ENCODE data around the gene VEPH1.

The VEPH1 gene

DNA sequence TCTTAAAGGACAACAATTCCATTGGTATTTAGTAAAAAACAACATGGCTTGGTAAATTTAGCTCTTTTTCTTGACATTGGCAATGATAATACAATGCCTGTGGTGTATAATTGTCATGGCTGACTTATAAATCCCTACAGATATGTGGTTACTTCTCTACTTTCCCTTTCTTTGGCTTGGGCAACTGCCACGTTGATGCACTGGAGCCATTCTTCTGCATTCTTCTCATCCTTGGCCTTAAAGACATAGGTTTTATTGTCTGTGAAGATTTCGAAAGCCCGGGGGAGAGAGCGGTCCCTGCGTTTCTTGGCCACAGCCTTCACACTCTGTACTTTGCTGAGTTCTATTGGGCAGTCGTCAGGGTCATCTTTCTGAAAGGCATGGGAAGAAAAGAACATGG is 242.2 kb downstream of the VEPH1 start:
- in situ Hi-C loops (cut with HindIII; ENCODE audit: low sequenced_read_pairs) = no loop called here
- H3K4me3 ChIP-seq (ENCODE audit: low read depth, low read length) = no peak overlapping the region
- TF ChIP-seq, protein P1, sequence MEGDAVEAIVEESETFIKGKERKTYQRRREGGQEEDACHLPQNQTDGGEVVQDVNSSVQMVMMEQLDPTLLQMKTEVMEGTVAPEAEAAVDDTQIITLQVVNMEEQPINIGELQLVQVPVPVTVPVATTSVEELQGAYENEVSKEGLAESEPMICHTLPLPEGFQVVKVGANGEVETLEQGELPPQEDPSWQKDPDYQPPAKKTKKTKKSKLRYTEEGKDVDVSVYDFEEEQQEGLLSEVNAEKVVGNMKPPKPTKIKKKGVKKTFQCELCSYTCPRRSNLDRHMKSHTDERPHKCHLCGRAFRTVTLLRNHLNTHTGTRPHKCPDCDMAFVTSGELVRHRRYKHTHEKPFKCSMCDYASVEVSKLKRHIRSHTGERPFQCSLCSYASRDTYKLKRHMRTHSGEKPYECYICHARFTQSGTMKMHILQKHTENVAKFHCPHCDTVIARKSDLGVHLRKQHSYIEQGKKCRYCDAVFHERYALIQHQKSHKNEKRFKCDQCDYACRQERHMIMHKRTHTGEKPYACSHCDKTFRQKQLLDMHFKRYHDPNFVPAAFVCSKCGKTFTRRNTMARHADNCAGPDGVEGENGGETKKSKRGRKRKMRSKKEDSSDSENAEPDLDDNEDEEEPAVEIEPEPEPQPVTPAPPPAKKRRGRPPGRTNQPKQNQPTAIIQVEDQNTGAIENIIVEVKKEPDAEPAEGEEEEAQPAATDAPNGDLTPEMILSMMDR (IDR thresholded peaks at IDR 0.05; ENCODE audit: low read depth, low read length, missing control alignments) = no peak
- DNase-seq (ENCODE audit: low read depth) = peak; percentile 85

- DNase-seq (ENCODE audit: low read depth) = no peak
- TF ChIP-seq, protein P1 (IDR thresholded peaks at IDR 0.05; ENCODE audit: low read depth, low read length, missing control alignments) = no peak
- in situ Hi-C loops (cut with HindIII; ENCODE audit: low sequenced_read_pairs) = no loop called here
Measured at GRCh38 chr3:157259825-157260224, 243.4 kb downstream of the VEPH1 start.

DNA sequence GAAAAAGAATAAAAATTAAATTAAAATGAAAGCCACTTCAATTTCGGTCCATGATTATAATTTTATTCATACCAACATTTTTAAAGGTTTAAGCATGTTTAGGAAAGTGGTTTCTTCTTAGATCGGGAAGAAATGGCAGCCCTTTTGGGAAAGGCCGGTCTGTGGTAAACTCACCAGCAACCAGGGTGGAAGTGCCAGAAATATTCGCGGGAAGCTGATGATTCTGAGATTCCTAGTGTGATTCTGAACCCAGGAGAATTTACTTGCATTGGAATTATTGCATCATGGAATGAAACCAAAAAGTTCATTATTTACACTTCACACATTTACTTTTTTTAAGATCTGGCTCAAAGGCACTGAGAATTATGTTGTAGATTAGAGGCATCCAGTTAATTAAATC is 246.1 kb downstream of the VEPH1 start:
- in situ Hi-C loops (cut with HindIII; ENCODE audit: low sequenced_read_pairs) = no loop called here
- TF ChIP-seq, protein P1 (IDR thresholded peaks at IDR 0.05; ENCODE audit: low read depth, low read length, missing control alignments) = no peak
- H3K4me3 ChIP-seq (ENCODE audit: low read depth, low read length) = no peak overlapping the region
- peak; percentile 51 for DNase-seq (ENCODE audit: low read depth)

More at GRCh38 chr3:157259825-157260224, 243.4 kb downstream of the VEPH1 start:
- no peak overlapping the region for H3K4me3 ChIP-seq (ENCODE audit: low read depth, low read length)

- in situ Hi-C loops (cut with HindIII; ENCODE audit: low sequenced_read_pairs) = no loop called here
- TF ChIP-seq, protein P1 (IDR thresholded peaks at IDR 0.05; ENCODE audit: low read depth, low read length, missing control alignments) = no peak
Measured at GRCh38 chr3:157255797-157256196, 247.4 kb downstream of the VEPH1 start.

DNA sequence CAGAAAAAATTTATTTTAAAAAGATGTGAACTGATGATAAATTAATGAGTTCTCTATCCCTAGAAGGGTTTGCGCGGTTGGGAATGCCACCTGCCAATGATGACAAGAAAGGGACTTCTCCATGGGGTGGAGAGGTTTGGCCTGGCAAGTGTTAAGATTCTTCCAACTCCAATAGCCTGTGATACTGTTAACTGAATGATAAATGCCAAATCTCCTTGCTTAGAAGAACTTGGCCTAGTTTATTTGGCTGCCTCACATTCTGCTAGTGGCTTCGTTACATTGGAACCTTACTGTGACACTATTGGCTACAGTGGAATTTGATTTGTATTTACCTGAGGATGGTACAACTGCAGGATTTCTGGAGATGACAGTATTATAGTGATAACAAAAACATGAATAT is 251.5 kb downstream of the VEPH1 start:
- no peak for DNase-seq (ENCODE audit: low read depth)
- TF ChIP-seq, protein P1 (IDR thresholded peaks at IDR 0.05; ENCODE audit: low read depth, low read length, missing control alignments) = no peak
- in situ Hi-C loops (cut with HindIII; ENCODE audit: low sequenced_read_pairs) = no loop called here
- no peak overlapping the region for H3K4me3 ChIP-seq (ENCODE audit: low read depth, low read length)

More at GRCh38 chr3:157255797-157256196, 247.4 kb downstream of the VEPH1 start:
- no peak for DNase-seq (ENCODE audit: low read depth)
- no peak overlapping the region for H3K4me3 ChIP-seq (ENCODE audit: low read depth, low read length)

DNA sequence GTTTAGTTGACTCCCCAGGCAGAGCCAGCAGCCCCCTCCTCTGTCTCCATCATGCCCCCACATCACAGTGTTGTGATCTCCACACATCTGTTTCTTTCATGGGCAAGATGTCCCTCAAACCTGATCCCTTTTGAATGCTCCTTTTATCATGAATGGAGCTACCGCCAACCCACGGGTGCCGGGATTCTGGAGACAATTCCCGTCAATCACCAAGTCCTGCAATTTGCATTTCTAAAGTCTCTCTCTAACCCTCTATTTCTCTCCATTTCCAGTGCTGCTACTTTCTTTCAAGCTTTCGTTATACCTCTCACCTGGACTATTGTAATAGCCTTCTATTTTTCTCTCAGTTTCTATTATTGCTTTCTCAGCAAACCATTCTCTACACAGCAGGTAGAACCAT is 253.6 kb downstream of the VEPH1 start:
- H3K4me3 ChIP-seq (ENCODE audit: low read depth, low read length) = no peak overlapping the region
- TF ChIP-seq, protein P1 (IDR thresholded peaks at IDR 0.05; ENCODE audit: low read depth, low read length, missing control alignments) = no peak
- DNase-seq (ENCODE audit: low read depth) = no peak
- in situ Hi-C loops (cut with HindIII; ENCODE audit: low sequenced_read_pairs) = no loop called here
